GM19240 (cell line): ENCODE results near the gene NT5DC3.

Experiments
- DNase-seq: peaks from one replicate; pipeline ENCODE4 v3.0.0; 2011; ENCODE audit warnings: low spot score; ENCODE audit not compliant: insufficient read length

The NT5DC3 gene

DNA sequence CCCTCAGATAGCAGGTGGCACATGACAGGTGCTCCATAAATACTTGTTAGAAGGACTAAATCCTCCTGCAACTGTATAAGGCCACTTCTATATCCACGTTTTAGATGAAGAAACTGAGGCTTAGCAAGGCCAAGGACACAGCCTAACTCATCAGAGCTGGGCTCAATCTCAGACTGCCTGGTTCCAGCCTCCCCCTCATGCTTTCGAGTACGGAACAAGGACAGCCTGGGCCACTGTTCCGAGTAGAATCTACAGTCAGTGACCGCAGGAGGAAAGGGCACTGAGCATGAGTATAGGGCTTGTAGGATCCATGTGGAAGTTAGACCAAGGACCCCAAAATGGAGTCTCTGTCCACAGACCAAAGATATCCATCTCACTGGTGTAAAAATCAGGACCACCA is 84.6 kb downstream of the NT5DC3 start:
- DNase-seq, result no peak

DNA sequence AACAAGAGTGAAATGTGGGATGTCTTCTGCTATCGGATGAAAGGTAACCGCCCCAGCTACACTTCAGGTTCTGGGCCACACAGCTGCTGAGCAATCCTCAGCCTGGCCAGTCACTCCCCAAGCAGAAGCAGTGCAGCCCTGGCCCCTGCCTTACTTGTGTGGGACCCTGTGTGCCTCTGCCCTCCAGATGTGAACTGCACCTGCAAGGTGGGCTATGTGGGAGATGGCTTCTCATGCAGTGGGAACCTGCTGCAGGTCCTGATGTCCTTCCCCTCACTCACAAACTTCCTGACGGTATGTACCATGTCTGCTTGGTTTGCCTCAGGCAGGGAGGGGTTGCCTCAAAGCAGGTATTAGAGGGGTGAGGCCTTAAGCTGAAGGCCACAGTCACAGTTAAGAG is 85.6 kb downstream of the NT5DC3 start:
- no peak for DNase-seq

DNA sequence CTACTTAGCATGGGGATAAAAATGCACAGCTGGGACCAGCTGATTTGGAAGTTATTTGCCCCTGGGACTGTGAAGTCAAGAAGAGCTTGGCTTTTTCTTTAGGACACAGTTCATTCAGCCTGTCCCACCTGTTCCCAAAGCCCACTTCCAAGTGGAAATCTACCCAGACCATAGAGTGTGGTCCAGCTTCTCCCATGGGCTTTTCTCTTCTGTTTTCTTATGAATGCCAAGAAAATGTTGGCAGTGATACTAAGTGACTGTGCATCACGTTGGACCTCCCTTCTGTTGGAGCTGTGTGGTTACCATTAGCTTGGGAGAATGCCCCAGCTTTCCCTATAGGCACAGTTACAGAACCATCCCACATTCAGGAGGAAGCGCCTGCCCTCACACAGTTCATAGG is 89.4 kb downstream of the NT5DC3 start:
- DNase-seq, result no peak

- no peak for DNase-seq
Observed at GRCh38 chr12:103751171-103751570, 89.9 kb downstream of the NT5DC3 start.

- no peak for DNase-seq
Observed at GRCh38 chr12:103748875-103749274, 92.2 kb downstream of the NT5DC3 start.

- DNase-seq, result no peak
Observed at GRCh38 chr12:103748002-103748401, 93.0 kb downstream of the NT5DC3 start.

DNA sequence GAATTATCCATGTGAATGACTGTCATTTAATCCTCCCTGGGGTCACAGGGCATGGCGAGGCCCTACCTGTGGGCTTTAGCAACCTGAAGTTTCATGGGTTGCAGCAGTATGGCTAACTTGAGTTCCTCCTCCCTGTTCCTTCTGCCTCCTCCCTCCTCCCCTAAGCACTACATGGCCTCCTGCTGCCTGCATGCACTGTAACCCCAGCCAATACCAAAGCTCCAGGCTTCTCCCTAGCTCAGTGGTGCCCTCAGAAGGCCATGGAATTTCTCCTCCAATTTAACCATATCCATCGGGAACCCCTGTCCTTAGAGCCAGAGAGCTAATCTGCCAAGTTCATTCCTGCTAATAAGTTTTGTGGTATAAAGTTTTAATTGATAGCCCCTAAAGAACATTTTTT is 95.1 kb downstream of the NT5DC3 start:
- no peak for DNase-seq

- no peak for DNase-seq
Observed at GRCh38 chr12:103743788-103744187, 97.2 kb downstream of the NT5DC3 start.

DNA sequence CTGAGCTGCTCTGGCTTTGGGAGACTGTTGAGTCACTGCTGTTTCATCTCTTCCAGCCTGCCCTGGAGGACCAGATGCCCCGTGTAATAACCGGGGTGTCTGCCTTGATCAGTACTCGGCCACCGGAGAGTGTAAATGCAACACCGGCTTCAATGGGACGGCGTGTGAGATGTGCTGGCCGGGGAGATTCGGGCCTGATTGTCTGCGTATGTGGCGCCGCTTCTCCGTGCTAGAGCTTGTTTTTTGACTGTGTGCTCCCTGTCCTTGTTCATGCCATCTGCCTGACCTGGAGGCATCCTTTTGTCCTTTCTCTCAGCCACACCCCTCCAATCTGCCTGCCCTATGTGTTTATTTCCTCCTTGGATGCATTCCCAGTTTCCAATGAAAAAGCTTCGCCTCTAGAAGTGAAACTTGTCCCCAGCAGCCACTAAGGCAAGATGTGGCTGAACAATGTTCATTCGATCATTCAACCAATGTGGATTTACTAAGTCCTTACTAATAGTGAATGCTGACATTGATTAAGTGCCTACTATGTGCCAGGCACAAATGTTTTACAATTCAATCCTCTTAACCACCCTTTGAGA is 98.6 kb downstream of the NT5DC3 start:
- DNase-seq, result no peak

DNA sequence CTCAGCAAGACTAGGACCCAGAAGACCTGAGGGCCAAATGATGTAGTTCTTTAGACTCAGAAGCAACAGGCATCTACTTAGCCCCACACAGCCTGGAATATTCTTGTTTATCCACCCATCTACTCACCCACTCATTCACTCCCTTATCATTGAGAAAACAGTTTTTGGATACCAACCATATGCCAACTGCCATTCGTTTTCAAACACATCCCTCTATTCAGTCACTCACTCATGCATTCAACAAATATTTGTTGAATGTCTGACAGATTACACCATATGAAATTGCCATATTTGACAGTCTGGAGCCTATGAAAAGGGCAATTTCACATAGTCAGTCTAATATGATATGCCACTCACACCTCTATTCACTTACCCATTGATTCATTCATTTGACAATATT is 103.2 kb downstream of the NT5DC3 start:
- no peak for DNase-seq

- no peak for DNase-seq
Observed at GRCh38 chr12:103736572-103736971, 104.5 kb downstream of the NT5DC3 start.

- no peak for DNase-seq
Observed at GRCh38 chr12:103735291-103735690, 105.7 kb downstream of the NT5DC3 start.

- DNase-seq, result no peak
Observed at GRCh38 chr12:103734863-103735262, 106.2 kb downstream of the NT5DC3 start.

DNA sequence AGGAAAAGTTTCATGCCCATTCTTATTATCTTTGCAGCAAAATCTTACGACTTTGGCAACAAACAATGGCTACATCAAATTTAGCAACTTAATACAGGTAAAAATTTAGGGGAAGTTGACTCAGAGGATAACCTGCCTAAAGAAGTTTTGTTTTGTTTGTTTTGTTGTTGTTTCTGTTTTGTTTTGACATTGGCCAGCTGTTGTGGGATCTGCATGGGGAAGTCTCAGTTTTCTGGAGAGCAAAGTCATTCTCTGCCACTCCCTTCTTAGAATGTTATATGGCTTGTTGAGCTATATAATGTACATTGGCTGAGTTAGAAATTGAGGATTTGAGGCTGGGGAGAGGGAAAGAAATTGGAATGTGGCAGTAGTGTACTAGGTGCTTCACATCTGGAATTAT is 109.5 kb downstream of the NT5DC3 start:
- no peak for DNase-seq

DNA sequence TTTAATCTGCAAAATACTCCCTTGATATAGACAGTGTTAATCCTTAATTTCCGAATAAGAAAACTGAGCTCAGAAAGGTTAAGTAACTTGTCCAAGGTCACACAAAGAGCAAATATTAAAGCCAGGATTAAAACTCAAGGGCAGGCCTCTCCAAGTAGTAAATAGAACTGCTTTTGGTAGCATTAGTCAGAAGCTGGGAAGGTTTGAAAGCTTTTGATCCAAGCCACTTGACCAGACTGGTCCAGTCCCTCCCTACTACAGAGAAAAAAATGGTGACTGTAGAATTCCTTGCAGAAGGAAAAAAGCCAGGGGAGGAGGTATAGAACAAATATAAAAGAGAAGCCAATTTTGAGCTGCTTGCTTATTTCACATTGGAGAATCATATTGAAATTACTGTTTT is 111.5 kb downstream of the NT5DC3 start:
- no peak for DNase-seq

DNA sequence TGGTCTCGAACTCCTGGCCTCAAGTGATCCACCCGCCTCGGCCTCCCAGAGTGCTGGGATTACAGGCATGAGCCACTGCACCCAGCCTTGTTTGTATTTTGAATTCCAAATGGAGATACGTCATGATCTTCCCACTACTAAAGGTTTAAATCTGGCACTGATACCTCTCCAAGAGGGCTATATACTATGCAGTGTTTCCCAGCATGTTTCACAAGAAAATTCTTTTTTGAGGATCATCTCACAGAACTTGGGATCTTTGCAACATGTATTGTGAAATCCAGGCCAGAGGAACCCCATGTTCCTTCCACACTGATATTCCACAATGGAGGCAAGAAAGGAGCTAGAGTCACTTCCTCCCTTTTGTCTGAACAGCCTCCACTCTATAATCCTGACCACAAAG is 112.7 kb downstream of the NT5DC3 start:
- no peak for DNase-seq

- no peak for DNase-seq
Observed at GRCh38 chr12:103727638-103728037, 113.4 kb downstream of the NT5DC3 start.

- no peak for DNase-seq
Observed at GRCh38 chr12:103725398-103725797, 115.6 kb downstream of the NT5DC3 start.
